Spleen (tissue), 11 donors: ENCODE data around the gene SPATA22. TPM values are rescaled to one million over a fixed set of nuclear protein-coding genes. Genes with fewer than 3 reads are reported as not detected.
"Not testable (repeated sequence)": the region's sequence is repeated elsewhere in the genome, so short reads cannot be mapped to it uniquely, and the experiment has no call there.

Experiments used
- DNase-seq: peaks from one replicate; pipeline ENCODE4 v3.0.0-alpha.2; 2020
- H3K27ac ChIP-seq, 8 donors: fragments of 200-600 bp; sonication (generic) in 7 of 8; 1 replicate in 4 of 8; 2 replicates in 4 of 8; pipeline versions ENCODE4 v1.5.0 to v1.8.0; 2016 to 2021; ENCODE audit warnings: inconsistent platforms in 4 of 8, mild to moderate bottlenecking in 4 of 8, moderate library complexity in 1 of 8
- H3K27me3 ChIP-seq, 7 donors: fragments of 200-600 bp; sonication (generic) in 6 of 7; replicated peaks in 1 of 7; 1 replicate in 4 of 7; 2 replicates in 3 of 7; pipeline versions ENCODE4 v1.5.0 to v1.8.0; 2016 to 2021; ENCODE audit warnings: inconsistent platforms in 3 of 7, mild to moderate bottlenecking in 1 of 7
- H3K36me3 ChIP-seq, 6 donors: fragments of 200-600 bp; sonication (generic) in 5 of 6; 1 replicate in 4 of 6; 2 replicates in 2 of 6; pipeline versions ENCODE4 v1.5.0 to v1.8.0; 2016 to 2021; ENCODE audit warnings: inconsistent platforms in 2 of 6
- H3K4me1 ChIP-seq, 6 donors: fragments of 200-600 bp; sonication (generic) in 5 of 6; 1 replicate in 3 of 6; 2 replicates in 3 of 6; pipeline versions ENCODE4 v1.5.0 to v1.8.0; 2016 to 2021; ENCODE audit warnings: inconsistent platforms in 3 of 6
- H3K4me3 ChIP-seq, 8 donors: fragments of 200-600 bp; sonication (generic) in 7 of 8; 1 replicate in 4 of 8; 2 replicates in 4 of 8; pipeline versions ENCODE4 v1.5.0 to v1.8.0; 2016 to 2021; ENCODE audit warnings: inconsistent platforms in 4 of 8, mild to moderate bottlenecking in 4 of 8, moderate library complexity in 2 of 8
- H3K9me3 ChIP-seq, 8 donors: fragments of 200-600 bp; sonication (generic) in 7 of 8; 1 replicate in 4 of 8; 2 replicates in 4 of 8; pipeline versions ENCODE4 v1.5.0 to v1.8.0; 2016 to 2021; ENCODE audit warnings: inconsistent platforms in 4 of 8
- POLR2A ChIP-seq, 3 donors: fragments of 450-650 bp; IDR thresholded peaks; one replicate each; pipeline ENCODE4 v1.5.1; 2017; ENCODE audit warnings: antibody characterized with exemption in 3 of 3, mild to moderate bottlenecking in 1 of 3
- POLR2AphosphoS5 ChIP-seq, 3 donors: sonication (generic); formaldehyde crosslinking; IDR thresholded peaks; one replicate each; pipeline ENCODE4 v1.5.1; 2017; ENCODE audit warnings: antibody characterized with exemption in 3 of 3
- WGBS, 5 donors: extraction: QIAGEN DNeasy Blood & Tissue Kit in 3 of 5; methylation state at CpG; one replicate each; pipeline versions ENCODE4 v1.1.5 to v1.1.7; 2013 to 2018; 5-methylcytosine and 5-hydroxymethylcytosine counted together
- intact Hi-C: fragments of 100-400 bp; cut with DNase I; formaldehyde crosslinking; loops from one replicate; pipeline ENCODE4 v1.15.0; 2023; ENCODE audit warnings: low total_unique reads
- polyA plus RNA-seq, 3 donors: library from polyadenylated mRNA; stranded (reverse); fragments of 200-250 nt; gene quantifications; one replicate each; pipeline ENCODE4 v1.2.1, GENCODE V29; 2013
- total RNA-seq, 7 donors: library from RNA; depleted of rRNA in 3 of 7; stranded (reverse); fragments of >200 nt in 3 of 7; fragmentation: NEBNext Ultra II Directional in 4 of 7; extraction: Animal tissue kit (Norgen Biotek cat#: 25700) in 4 of 7; gene quantifications; one replicate each; pipeline versions ENCODE4 v1.1.0 to v1.2.1, GENCODE V29; 2016 to 2021
- TF ChIP-seq, protein P1 (sequence below), 11 experiments: fragments of 200-600 bp in 7 of 11; fragments of 450-650 bp in 4 of 11; sonication (generic) in 4 of 11; IDR thresholded peaks in 8 of 11; conservative IDR thresholded peaks in 3 of 11; 1 replicate in 7 of 11; 2 replicates in 4 of 11; pipeline versions ENCODE4 v1.4.0 to v1.8.0; 2016 to 2021; ENCODE audit warnings: antibody characterized with exemption in 11 of 11, inconsistent platforms in 4 of 11, mild to moderate bottlenecking in 1 of 11
- donor health status: healthy with polysubstance abuse.
- donor health status: DM: no; HTN: no; CAD: no; lungs with moderate emphysema.
- donor health status: DM: no; HTN: no; CAD: no.
- donor health status: Bipolar disorder and iron deficiency.
- donor health status: healthy.
- donor health status: DM: no; HTN: no; CAD: no.
- donor health status: DM: yes; HTN: yes; CAD: no.

Gene SPATA22
- total and polyA plus RNA-seq, 10 donors = 0.22 to 0.80 (median 0.39) TPM; not detected in 6

DNA sequence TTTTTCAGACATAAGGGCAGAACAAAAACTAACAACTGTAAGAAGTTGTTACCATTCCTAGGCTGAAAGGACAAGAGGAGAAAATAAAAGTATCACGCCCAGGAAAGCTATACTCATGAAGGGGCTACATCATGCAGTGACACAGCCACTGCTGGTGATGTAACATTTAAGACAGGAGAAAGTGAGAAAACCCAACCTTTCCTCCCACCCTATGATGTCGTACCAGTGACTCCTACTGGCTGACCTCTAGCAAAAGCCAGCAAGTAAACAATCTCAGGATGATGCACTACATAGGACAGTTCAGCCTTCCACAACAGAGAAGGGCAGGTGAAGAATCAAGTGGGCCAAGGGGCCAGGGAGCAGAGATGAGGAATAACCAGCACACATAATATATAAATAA is 24.0 kb downstream of the SPATA22 start:
- Histone ChIP-seq H3K4me3 (no peak overlapping the region), H3K27me3 (peaks cover 0 to 7% (median 0%) of the 10 kb centered on the region in 7 donors), H3K9me3 (no peaks in the 10 kb centered on the region), H3K27ac (no peak overlapping the region), H3K4me1 (no peaks in the 10 kb centered on the region), H3K36me3 (no peaks in the 10 kb centered on the region)
- intact Hi-C loops = no loop called here
- DNase-seq = no peak
- 28 to 38% (median 36%) methylated on average over 2 of the region's 2 CpGs for WGBS, 5 donors
- TF ChIP-seq POLR2A (IDR thresholded peaks at IDR 0.05) (no peak), POLR2AphosphoS5 (IDR thresholded peaks at IDR 0.05) (no peak)
- TF ChIP-seq, protein P1, sequence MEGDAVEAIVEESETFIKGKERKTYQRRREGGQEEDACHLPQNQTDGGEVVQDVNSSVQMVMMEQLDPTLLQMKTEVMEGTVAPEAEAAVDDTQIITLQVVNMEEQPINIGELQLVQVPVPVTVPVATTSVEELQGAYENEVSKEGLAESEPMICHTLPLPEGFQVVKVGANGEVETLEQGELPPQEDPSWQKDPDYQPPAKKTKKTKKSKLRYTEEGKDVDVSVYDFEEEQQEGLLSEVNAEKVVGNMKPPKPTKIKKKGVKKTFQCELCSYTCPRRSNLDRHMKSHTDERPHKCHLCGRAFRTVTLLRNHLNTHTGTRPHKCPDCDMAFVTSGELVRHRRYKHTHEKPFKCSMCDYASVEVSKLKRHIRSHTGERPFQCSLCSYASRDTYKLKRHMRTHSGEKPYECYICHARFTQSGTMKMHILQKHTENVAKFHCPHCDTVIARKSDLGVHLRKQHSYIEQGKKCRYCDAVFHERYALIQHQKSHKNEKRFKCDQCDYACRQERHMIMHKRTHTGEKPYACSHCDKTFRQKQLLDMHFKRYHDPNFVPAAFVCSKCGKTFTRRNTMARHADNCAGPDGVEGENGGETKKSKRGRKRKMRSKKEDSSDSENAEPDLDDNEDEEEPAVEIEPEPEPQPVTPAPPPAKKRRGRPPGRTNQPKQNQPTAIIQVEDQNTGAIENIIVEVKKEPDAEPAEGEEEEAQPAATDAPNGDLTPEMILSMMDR (IDR thresholded peaks at IDR 0.05 in 8 of 11, conservative IDR thresholded peaks at IDR 0.05 in 3 of 11) = no peak

DNA sequence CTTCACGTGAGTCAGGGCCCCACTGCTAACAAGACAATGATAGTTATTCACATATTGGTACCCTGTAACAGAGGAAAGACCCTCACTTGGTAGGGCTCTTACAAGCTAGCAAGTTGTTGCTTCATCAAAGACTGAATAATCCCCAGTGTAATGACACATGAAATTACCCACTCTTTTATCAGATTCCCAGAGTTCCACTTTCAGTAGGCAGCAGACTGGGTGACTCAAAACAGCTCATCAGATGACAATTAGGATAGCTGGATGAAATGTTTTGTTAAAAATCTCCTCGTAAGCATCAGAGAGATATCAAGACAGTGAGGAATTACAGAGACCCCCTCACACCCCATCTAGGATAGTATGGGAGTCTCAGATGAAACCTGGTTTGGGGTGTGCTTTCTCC is 31.2 kb downstream of the SPATA22 start:
- H3K9me3 ChIP-seq = no peaks in the 10 kb centered on the region
- no peaks in the 10 kb centered on the region for H3K4me1 ChIP-seq
- WGBS, 5 donors = 68 to 77% (median 74%) methylated on average over 2 of the region's 2 CpGs
- peaks cover 0 to 31% (median 0%) of the 10 kb centered on the region in 7 donors for H3K27me3 ChIP-seq
- H3K4me3 ChIP-seq = no peak overlapping the region
- no peak for DNase-seq
- TF ChIP-seq, protein P1 (IDR thresholded peaks at IDR 0.05 in 8 of 11, conservative IDR thresholded peaks at IDR 0.05 in 3 of 11) = no peak
- TF ChIP-seq POLR2AphosphoS5 (IDR thresholded peaks at IDR 0.05) (no peak), POLR2A (IDR thresholded peaks at IDR 0.05) (no peak)
- intact Hi-C loops = no loop called here
- no peaks in the 10 kb centered on the region for H3K36me3 ChIP-seq
- no peak overlapping the region for H3K27ac ChIP-seq

DNA sequence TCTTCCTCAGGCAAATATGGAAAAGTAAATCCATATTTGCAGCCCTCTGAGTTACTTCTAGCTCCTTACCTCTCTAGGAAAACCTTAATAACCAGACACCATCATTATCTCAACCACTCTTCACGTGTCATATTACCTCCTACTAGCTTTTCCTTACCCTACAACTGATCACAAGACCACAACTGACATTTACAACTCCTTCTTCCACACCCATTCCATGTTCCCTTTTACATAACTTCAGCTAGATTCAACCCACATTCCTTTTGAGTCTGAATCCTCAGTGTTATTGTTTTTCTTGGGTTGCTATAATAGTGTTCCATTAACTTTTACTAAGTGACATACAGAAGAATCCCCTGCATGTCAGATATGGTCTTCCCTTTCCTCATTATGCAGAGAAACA is 33.3 kb downstream of the SPATA22 start:
- DNase-seq = no peak
- TF ChIP-seq POLR2A (IDR thresholded peaks at IDR 0.05) = no peak
- TF ChIP-seq, protein P1 (IDR thresholded peaks at IDR 0.05 in 8 of 11, conservative IDR thresholded peaks at IDR 0.05 in 3 of 11) = no peak
- TF ChIP-seq POLR2AphosphoS5 (IDR thresholded peaks at IDR 0.05) = no peak
- Histone ChIP-seq H3K27me3 (peaks cover 0 to 41% (median 0%) of the 10 kb centered on the region in 7 donors), H3K27ac (no peak overlapping the region), H3K4me3 (no peak overlapping the region), H3K36me3 (no peaks in the 10 kb centered on the region), H3K4me1 (no peaks in the 10 kb centered on the region), H3K9me3 (no peaks in the 10 kb centered on the region)
- 59 to 73% (median 68%) methylated on average over 1 of the region's 1 CpG for WGBS, 5 donors
- intact Hi-C loops = no loop called here

DNA sequence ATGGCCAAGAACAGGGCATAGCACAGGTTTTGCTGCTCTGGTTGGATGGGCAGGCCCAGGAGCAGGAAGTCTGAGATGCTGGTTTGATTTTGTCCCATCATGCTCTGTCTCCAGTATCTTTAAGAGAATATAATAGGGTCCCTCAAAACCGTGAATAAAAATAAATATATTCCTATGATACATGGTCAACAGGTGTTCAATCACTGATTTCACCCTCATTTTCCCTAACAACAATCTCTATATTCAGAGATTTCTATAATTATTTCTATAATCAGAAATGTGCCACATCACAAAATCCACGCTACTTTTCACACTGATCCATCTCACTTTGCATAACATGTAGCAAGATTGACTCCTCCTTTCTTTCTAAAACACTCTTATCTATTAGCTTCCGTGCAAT is 37.9 kb downstream of the SPATA22 start, which contains the start of gene OR1E2:
TSS of gene OR1E2 (minus strand) at position 101 of the 400 bp plus-strand sequence. CDS start at position 101, 0 bp downstream.
- Histone ChIP-seq H3K4me3 (no peak within 1 kb of the TSS), H3K27me3 (peaks cover 0 to 24% (median 0%) of the 10 kb centered on the region in 7 donors), H3K36me3 (no peaks in the 10 kb centered on the region), H3K4me1 (no peaks in the 10 kb centered on the region), H3K9me3 (peaks cover 0 to 18% (median 2%) of the 10 kb centered on the region in 8 donors), H3K27ac (no peak within 1 kb of the TSS)
- TF ChIP-seq POLR2A (IDR thresholded peaks at IDR 0.05) = no peak
- TF ChIP-seq, protein P1 (IDR thresholded peaks at IDR 0.05 in 8 of 11, conservative IDR thresholded peaks at IDR 0.05 in 3 of 11) = no peak
- TF ChIP-seq POLR2AphosphoS5 (IDR thresholded peaks at IDR 0.05) = no peak
- 75 to 85% (median 78%) methylated on average over 3 of the region's 3 CpGs for WGBS, 5 donors
- intact Hi-C loops = no loop called here
- no peak for DNase-seq

DNA sequence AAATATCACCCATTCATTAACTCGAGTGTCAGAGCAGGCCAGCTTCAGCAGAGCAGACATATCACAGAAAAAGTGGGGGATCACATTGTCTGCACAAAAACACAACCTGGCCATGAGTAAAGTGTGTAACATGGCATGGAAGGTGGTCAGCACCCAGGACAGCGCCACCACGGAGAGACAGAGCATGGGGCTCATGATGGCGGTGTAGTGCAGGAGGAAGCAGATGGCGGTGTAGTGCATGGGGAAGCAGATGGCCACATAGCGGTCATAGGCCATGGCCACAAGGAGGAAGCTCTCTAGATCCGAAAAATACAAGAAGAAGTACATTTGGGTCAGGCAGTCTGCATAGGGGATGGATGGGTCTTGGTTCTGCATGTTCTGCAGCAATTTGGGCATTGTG is 38.4 kb downstream of the SPATA22 start:
- H3K4me1 ChIP-seq, H3K36me3 ChIP-seq, H3K4me3 ChIP-seq, H3K27ac ChIP-seq, intact Hi-C loops: not testable (repeated sequence)
- WGBS, 5 donors = 14 to 25% (median 18%) methylated on average over 7 of the region's 7 CpGs
- peak; percentile 69 for DNase-seq
- peaks cover 0 to 24% (median 0%) of the 10 kb centered on the region in 7 donors for H3K27me3 ChIP-seq
- H3K9me3 ChIP-seq = peaks cover 0 to 18% (median 2%) of the 10 kb centered on the region in 8 donors
